Measurements from ENCODE around the gene FLAD1.
A peak's percentile ranks its signal among the peaks of the same experiment; 100 is the strongest.

Gene FLAD1

DNA sequence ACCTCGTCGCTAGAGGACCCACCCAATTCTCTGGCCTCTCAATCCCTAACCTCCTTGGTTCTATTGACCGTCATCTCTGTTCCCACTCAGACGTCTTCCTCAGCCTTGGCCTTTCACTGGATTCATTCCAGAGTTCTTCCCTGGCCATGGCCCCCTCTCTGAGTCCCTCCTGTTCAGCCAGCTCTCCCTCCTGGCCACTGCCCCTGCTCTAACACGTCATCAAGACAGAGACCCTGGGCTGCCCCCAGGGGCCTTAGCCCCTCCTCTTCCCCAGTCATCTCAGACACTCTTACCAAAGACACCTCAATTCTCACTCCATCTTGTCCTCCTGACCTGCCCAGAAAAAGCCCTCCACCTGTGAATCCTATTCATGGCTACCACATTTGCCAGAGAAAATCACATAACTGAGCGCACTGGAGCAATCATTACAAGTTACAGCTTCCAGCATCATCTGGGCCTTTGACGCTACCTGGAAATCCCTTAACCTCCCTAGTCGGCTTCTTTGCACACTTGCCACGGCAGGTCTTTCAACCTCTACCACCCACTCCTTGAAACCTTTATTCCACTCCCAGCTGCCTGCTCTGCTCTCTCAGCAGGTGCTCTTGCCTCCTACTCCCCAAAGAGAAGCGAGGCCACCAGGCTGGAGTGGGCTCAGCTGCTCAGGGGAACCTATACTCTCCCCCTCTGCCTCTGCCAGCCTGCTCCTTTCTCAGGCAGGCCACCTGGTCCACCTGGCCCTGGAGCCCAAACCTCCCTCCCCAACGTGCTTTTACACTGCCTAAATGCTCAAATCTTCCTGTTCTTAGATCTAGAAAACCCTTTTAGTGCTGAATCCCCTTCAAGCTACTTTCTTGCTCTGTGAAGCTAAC, 36.5 kb downstream of the FLAD1 start:
- no peak for TF ChIP-seq KLF16 (tag by site-specific recombination; IDR thresholded peaks at IDR 0.05)
- no peak for TF ChIP-seq ZNF292 (tag by site-specific recombination; IDR thresholded peaks at IDR 0.05; ENCODE audit: borderline replicate concordance, low read depth)
- no peak for TF ChIP-seq ZNF266 (tag by site-specific recombination; IDR thresholded peaks at IDR 0.05; ENCODE audit: low read depth)
- TF ChIP-seq ZNF202 (tag by site-specific recombination; IDR thresholded peaks at IDR 0.05; ENCODE audit: borderline replicate concordance), result no peak
- TF ChIP-seq, protein P1, sequence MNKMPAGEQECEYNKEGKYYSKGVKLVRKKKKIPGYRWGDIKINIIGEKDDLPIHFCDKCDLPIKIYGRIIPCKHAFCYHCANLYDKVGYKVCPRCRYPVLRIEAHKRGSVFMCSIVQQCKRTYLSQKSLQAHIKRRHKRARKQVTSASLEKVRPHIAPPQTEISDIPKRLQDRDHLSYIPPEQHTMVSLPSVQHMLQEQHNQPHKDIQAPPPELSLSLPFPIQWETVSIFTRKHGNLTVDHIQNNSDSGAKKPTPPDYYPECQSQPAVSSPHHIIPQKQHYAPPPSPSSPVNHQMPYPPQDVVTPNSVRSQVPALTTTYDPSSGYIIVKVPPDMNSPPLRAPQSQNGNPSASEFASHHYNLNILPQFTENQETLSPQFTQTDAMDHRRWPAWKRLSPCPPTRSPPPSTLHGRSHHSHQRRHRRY (tag by site-specific recombination; IDR thresholded peaks at IDR 0.05), result no peak
- peak; percentile 55 for TF ChIP-seq ZFHX2 (tag by site-specific recombination; conservative IDR thresholded peaks at IDR 0.05)
- peak; percentile 53; the same call in 1 of the 2 replicates for TF ChIP-seq EGR2 (tag by site-specific recombination; IDR thresholded peaks at IDR 0.05; ENCODE audit: low read depth)

DNA sequence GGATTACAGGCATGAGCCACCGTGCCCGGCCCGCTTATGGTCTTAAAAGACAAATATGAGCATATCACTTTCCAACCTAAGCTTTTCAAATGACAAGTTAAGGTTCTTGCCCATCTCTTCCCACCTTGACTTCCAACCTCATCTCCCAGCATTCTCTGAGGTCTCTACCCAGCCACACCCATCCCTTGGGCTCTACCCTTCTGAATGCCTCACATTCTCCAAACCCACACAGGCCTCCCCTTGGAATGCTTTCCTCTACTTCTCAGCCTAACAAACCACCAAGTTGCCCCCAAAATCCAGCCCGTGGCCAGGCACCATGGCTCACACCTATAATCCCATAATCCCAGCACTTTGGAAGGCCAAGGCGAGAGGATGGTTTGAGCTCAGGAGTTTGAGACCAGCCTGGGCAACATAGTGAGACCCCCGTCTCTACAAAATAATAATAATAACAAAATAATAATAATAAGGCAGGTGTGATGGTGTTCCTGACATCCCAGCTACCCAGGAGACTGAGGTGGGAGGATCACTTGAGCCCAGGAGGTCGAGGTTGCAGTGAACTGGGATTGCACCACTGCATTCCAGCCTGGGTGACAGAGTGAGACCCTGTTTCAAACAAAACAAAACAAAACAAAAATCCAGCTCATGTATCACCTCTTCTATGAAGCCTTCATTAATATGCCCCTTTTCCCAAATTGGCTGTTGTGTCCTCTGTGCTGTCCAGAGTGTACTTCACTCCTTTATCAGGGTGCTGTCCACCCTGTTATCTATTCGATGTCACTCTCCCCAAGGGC, 39.2 kb downstream of the FLAD1 start:
- no peaks in the 10 kb centered on the region for H3K4me1 ChIP-seq (ENCODE audit: control insufficient read depth, insufficient read depth, low read length)
- POLR2A ChIA-PET, result interaction anchor here (0.6 kb wide), 1 partner anchor 202 kb away, joined by 3 read pairs; no protein-coding TSS in a partner anchor
- no peaks in the 10 kb centered on the region for H3K9me3 ChIP-seq (ENCODE audit: control insufficient read depth, insufficient read depth, low read depth, low read length)
- no peak overlapping the region for H3K27ac ChIP-seq (ENCODE audit: extremely low read depth, low read depth, low read length)
- CTCF ChIA-PET, result interaction anchor here (0.5 to 2.0 kb wide), 11 partner anchors 8 to 1530 kb away, joined by 3 to 13 read pairs (median 3); partner anchors contain the start of genes ADAM15 and KRTCAP2
- no peak overlapping the region for H3K4me3 ChIP-seq (ENCODE audit: low read depth, low read length)
- no peaks in the 10 kb centered on the region for H3K36me3 ChIP-seq (ENCODE audit: control insufficient read depth in 2 of 2, insufficient read depth in 1 of 2, low read length in 2 of 2)
- TF ChIP-seq ZNF121 (tag by site-specific recombination; IDR thresholded peaks at IDR 0.05), result peak; percentile 72
- TF ChIP-seq, protein P2, sequence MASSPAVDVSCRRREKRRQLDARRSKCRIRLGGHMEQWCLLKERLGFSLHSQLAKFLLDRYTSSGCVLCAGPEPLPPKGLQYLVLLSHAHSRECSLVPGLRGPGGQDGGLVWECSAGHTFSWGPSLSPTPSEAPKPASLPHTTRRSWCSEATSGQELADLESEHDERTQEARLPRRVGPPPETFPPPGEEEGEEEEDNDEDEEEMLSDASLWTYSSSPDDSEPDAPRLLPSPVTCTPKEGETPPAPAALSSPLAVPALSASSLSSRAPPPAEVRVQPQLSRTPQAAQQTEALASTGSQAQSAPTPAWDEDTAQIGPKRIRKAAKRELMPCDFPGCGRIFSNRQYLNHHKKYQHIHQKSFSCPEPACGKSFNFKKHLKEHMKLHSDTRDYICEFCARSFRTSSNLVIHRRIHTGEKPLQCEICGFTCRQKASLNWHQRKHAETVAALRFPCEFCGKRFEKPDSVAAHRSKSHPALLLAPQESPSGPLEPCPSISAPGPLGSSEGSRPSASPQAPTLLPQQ (tag by site-specific recombination; IDR thresholded peaks at IDR 0.05), result no peak
- TF ChIP-seq, protein P3, sequence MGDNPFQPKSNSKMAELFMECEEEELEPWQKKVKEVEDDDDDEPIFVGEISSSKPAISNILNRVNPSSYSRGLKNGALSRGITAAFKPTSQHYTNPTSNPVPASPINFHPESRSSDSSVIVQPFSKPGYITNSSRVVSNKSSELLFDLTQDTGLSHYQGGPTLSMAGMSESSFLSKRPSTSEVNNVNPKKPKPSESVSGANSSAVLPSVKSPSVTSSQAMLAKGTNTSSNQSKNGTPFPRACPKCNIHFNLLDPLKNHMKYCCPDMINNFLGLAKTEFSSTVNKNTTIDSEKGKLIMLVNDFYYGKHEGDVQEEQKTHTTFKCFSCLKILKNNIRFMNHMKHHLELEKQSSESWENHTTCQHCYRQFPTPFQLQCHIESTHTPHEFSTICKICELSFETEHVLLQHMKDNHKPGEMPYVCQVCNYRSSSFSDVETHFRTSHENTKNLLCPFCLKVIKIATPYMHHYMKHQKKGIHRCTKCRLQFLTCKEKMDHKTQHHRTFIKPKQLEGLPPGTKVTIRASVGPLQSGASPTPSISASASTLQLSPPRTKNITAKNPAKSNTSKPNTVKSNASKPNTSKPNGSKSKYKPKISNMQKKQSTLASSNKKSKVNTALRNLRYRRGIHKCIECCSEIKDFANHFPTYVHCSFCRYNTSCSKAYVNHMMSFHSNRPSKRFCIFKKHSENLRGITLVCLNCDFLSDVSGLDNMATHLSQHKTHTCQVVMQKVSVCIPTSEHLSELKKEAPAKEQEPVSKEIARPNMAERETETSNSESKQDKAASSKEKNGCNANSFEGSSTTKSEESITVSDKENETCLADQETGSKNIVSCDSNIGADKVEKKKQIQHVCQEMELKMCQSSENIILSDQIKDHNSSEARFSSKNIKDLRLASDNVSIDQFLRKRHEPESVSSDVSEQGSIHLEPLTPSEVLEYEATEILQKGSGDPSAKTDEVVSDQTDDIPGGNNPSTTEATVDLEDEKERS (tag by site-specific recombination; IDR thresholded peaks at IDR 0.05), result no peak
- no peak for TF ChIP-seq SCRT1 (tag by site-specific recombination; IDR thresholded peaks at IDR 0.05; ENCODE audit: borderline replicate concordance)
- TF ChIP-seq BCL11B (tag by site-specific recombination; IDR thresholded peaks at IDR 0.05; ENCODE audit: low read depth), result no peak
- TF ChIP-seq KLF1 (tag by site-specific recombination; IDR thresholded peaks at IDR 0.05), result 0 out of 2 replicates have a peak, but pooled peaks have one; percentile 16
- TF ChIP-seq, protein P4, sequence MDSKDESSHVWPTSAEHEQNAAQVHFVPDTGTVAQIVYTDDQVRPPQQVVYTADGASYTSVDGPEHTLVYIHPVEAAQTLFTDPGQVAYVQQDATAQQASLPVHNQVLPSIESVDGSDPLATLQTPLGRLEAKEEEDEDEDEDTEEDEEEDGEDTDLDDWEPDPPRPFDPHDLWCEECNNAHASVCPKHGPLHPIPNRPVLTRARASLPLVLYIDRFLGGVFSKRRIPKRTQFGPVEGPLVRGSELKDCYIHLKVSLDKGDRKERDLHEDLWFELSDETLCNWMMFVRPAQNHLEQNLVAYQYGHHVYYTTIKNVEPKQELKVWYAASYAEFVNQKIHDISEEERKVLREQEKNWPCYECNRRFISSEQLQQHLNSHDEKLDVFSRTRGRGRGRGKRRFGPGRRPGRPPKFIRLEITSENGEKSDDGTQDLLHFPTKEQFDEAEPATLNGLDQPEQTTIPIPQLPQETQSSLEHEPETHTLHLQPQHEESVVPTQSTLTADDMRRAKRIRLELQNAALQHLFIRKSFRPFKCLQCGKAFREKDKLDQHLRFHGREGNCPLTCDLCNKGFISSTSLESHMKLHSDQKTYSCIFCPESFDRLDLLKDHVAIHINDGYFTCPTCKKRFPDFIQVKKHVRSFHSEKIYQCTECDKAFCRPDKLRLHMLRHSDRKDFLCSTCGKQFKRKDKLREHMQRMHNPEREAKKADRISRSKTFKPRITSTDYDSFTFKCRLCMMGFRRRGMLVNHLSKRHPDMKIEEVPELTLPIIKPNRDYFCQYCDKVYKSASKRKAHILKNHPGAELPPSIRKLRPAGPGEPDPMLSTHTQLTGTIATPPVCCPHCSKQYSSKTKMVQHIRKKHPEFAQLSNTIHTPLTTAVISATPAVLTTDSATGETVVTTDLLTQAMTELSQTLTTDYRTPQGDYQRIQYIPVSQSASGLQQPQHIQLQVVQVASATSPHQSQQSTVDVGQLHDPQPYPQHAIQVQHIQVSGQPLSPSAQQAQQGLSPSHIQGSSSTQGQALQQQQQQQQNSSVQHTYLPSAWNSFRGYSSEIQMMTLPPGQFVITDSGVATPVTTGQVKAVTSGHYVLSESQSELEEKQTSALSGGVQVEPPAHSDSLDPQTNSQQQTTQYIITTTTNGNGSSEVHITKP (tag by site-specific recombination; IDR thresholded peaks at IDR 0.05), result peak; percentile 97
- TF ChIP-seq, protein P5, sequence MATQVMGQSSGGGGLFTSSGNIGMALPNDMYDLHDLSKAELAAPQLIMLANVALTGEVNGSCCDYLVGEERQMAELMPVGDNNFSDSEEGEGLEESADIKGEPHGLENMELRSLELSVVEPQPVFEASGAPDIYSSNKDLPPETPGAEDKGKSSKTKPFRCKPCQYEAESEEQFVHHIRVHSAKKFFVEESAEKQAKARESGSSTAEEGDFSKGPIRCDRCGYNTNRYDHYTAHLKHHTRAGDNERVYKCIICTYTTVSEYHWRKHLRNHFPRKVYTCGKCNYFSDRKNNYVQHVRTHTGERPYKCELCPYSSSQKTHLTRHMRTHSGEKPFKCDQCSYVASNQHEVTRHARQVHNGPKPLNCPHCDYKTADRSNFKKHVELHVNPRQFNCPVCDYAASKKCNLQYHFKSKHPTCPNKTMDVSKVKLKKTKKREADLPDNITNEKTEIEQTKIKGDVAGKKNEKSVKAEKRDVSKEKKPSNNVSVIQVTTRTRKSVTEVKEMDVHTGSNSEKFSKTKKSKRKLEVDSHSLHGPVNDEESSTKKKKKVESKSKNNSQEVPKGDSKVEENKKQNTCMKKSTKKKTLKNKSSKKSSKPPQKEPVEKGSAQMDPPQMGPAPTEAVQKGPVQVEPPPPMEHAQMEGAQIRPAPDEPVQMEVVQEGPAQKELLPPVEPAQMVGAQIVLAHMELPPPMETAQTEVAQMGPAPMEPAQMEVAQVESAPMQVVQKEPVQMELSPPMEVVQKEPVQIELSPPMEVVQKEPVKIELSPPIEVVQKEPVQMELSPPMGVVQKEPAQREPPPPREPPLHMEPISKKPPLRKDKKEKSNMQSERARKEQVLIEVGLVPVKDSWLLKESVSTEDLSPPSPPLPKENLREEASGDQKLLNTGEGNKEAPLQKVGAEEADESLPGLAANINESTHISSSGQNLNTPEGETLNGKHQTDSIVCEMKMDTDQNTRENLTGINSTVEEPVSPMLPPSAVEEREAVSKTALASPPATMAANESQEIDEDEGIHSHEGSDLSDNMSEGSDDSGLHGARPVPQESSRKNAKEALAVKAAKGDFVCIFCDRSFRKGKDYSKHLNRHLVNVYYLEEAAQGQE (tag by site-specific recombination; IDR thresholded peaks at IDR 0.05), result 0 out of 2 replicates have a peak, but pooled peaks have one; percentile 43

More for the DNA sequence above, 36.5 kb downstream of the FLAD1 start:
- ChIA-PET POLR2A (interaction anchor here (0.7 to 2.0 kb wide), 2 partner anchors 31 to 49 kb away, joined by 3 to 4 read pairs; partner anchors contain the start of genes ADAM15 and SHC1), CTCF (interaction anchor here (0.8 to 3.3 kb wide), 10 partner anchors 14 to 58 kb away, joined by 3 to 19 read pairs (median 4); partner anchors contain the start of genes ADAM15, DCST1, DCST2 and PYGO2)
- Histone ChIP-seq H3K4me1 (ENCODE audit: control insufficient read depth, insufficient read depth, low read length) (0 out of 2 replicates have a peak, but pooled peaks cover 3% of the 10 kb centered on the region), H3K27ac (ENCODE audit: extremely low read depth, low read depth, low read length) (no peak overlapping the region), H3K9me3 (ENCODE audit: control insufficient read depth, insufficient read depth, low read depth, low read length) (no peaks in the 10 kb centered on the region), H3K36me3 (ENCODE audit: control insufficient read depth in 2 of 2, insufficient read depth in 1 of 2, low read length in 2 of 2) (peaks cover 0 to 22% of the 10 kb centered on the region in 2 experiments; a peak in 1 of 3 replicates), H3K4me3 (ENCODE audit: low read depth, low read length) (no peak overlapping the region)

Measured in HEK293 (cell line).